CD14-positive monocyte (primary cell): ENCODE data around the gene NTM. TPM values are rescaled to one million over a fixed set of nuclear protein-coding genes. Genes with fewer than 3 reads are reported as not detected.

Source experiments
- DNase-seq, 3 donors: peaks; one replicate each; pipeline ENCODE4 v3.0.0-alpha.2; 2011 to 2022
- H2AFZ ChIP-seq: 2 replicates; pipeline ENCODE4 v1.6.0; 2012; ENCODE audit warnings: mild to moderate bottlenecking, low read depth, low read length, inconsistent platforms; ENCODE audit not compliant: insufficient read depth, poor library complexity, severe bottlenecking
- H3K27ac ChIP-seq, 2 donors: 1 replicate in 1 of 2; 2 replicates in 1 of 2; pipeline ENCODE4 v1.5.1; 2012 to 2013; ENCODE audit warnings: low read length in 2 of 2, control low read depth in 1 of 2, inconsistent platforms in 1 of 2, low read depth in 1 of 2, mild to moderate bottlenecking in 1 of 2
- H3K27me3 ChIP-seq, 2 donors: one replicate each; pipeline versions ENCODE4 v1.6.0 to v1.6.1; 2011 to 2013; ENCODE audit warnings: low read length in 2 of 2; ENCODE audit not compliant: control insufficient read depth in 2 of 2, insufficient read depth in 2 of 2
- H3K36me3 ChIP-seq, 2 donors: replicated peaks in 1 of 2; 1 replicate in 1 of 2; 2 replicates in 1 of 2; pipeline versions ENCODE4 v1.5.1 to v1.6.1; 2012 to 2013; ENCODE audit warnings: low read length in 2 of 2, control low read depth in 1 of 2, inconsistent platforms in 1 of 2, mild to moderate bottlenecking in 1 of 2; ENCODE audit not compliant: insufficient read depth in 2 of 2, control insufficient read depth in 1 of 2
- H3K4me1 ChIP-seq, 2 donors: 1 replicate in 1 of 2; 2 replicates in 1 of 2; pipeline versions ENCODE4 v1.5.1 to v1.6.1; 2012 to 2013; ENCODE audit warnings: low read length in 2 of 2, control low read depth in 1 of 2, inconsistent platforms in 1 of 2, mild to moderate bottlenecking in 1 of 2, moderate library complexity in 1 of 2; ENCODE audit not compliant: insufficient read depth in 2 of 2, control insufficient read depth in 1 of 2
- H3K4me2 ChIP-seq: replicated peaks from 2 replicates; pipeline ENCODE3; 2012; ENCODE audit warnings: low read length, moderate library complexity, mild to moderate bottlenecking; ENCODE audit not compliant: poor library complexity, severe bottlenecking; ENCODE audit errors: extremely low read depth
- H3K4me3 ChIP-seq, 3 experiments: fragments of 200-600 bp in 1 of 3; sonication (generic) in 1 of 3; replicated peaks in 1 of 3; 1 replicate in 2 of 3; 2 replicates in 1 of 3; pipeline ENCODE4 v1.5.1; 2011 to 2013; ENCODE audit warnings: low read length in 3 of 3, mild to moderate bottlenecking in 3 of 3, control low read depth in 2 of 3, low read depth in 2 of 3, inconsistent platforms in 1 of 3, moderate library complexity in 1 of 3
- H3K79me2 ChIP-seq: 2 replicates; pipeline ENCODE4 v1.6.0; 2012; ENCODE audit warnings: mild to moderate bottlenecking, control low read depth, inconsistent platforms, low read length, moderate library complexity; ENCODE audit not compliant: insufficient read depth
- H3K9ac ChIP-seq: 2 replicates; pipeline ENCODE4 v1.6.0; 2017; ENCODE audit warnings: low read length, mild to moderate bottlenecking; ENCODE audit not compliant: insufficient read depth, poor library complexity, severe bottlenecking
- H3K9me3 ChIP-seq, 2 donors: replicated peaks in 1 of 2; 1 replicate in 1 of 2; 2 replicates in 1 of 2; pipeline versions ENCODE4 v1.5.1 to v1.6.1; 2012 to 2013; ENCODE audit warnings: low read length in 2 of 2, control low read depth in 1 of 2; ENCODE audit not compliant: control insufficient read depth in 1 of 2, insufficient read depth in 1 of 2
- H4K20me1 ChIP-seq: 2 replicates; pipeline ENCODE4 v1.6.0; 2012; ENCODE audit warnings: mild to moderate bottlenecking, low read length, control low read depth, moderate library complexity; ENCODE audit not compliant: insufficient read depth
- H3K27ac Mint-ChIP-seq, 7 donors: one replicate each; pipeline ENCODE4 v1.8.0; 2020; ENCODE audit warnings: mild to moderate bottlenecking in 7 of 7, mixed read lengths in 7 of 7, moderate library complexity in 6 of 7, inconsistent platforms in 2 of 7
- H3K27me3 Mint-ChIP-seq, 3 donors: one replicate each; pipeline ENCODE4 v1.8.0; 2021 to 2022; ENCODE audit warnings: low read depth in 3 of 3, mild to moderate bottlenecking in 3 of 3, mixed read lengths in 3 of 3, moderate library complexity in 3 of 3, inconsistent platforms in 1 of 3
- H3K36me3 Mint-ChIP-seq, 2 donors: one replicate each; pipeline ENCODE4 v1.8.0; 2020; ENCODE audit warnings: mixed read lengths in 2 of 2, inconsistent platforms in 1 of 2, mild to moderate bottlenecking in 1 of 2
- H3K4me1 Mint-ChIP-seq: one replicate; pipeline ENCODE4 v1.8.0; 2020; ENCODE audit warnings: mild to moderate bottlenecking, mixed read lengths
- H3K4me3 Mint-ChIP-seq, 2 donors: one replicate each; pipeline ENCODE4 v1.8.0; 2020; ENCODE audit warnings: mild to moderate bottlenecking in 2 of 2, mixed read lengths in 2 of 2, moderate library complexity in 1 of 2
- H3K9me3 Mint-ChIP-seq, 7 donors: one replicate each; pipeline ENCODE4 v1.8.0; 2020 to 2022; ENCODE audit warnings: mixed read lengths in 7 of 7, mild to moderate bottlenecking in 6 of 7, moderate library complexity in 6 of 7, inconsistent platforms in 2 of 7
- CTCF ChIP-seq: fragments of 200-600 bp; IDR thresholded peaks from one replicate; pipeline ENCODE4 v1.8.0; 2022; ENCODE audit warnings: antibody characterized with exemption, mild to moderate bottlenecking
- WGBS: methylation state at CpG from one replicate; pipeline ENCODE4 v1.1.5; 2013; ENCODE audit warnings: missing lambda C conversion rate; ENCODE audit not compliant: insufficient coverage; 5-methylcytosine and 5-hydroxymethylcytosine counted together
- intact Hi-C, 2 donors: fragments of 100-400 bp; cut with micrococcal nuclease; formaldehyde crosslinking; loops; one replicate each; pipeline versions ENCODE4 v1.15.0 to v1.15.1; 2023
- polyA plus RNA-seq, 3 donors: library from polyadenylated mRNA; depleted of rRNA in 1 of 3; unstranded in 2 of 3; stranded (reverse) in 1 of 3; fragments of 300-500 nt in 2 of 3; fragments of >200 nt in 1 of 3; fragmentation: Illumina TruSeq in 2 of 3; gene quantifications; 1 replicate in 2 of 3; 2 replicates in 1 of 3; pipeline ENCODE4 v1.2.3, GENCODE V29; 2012 to 2021

Gene NTM
- polyA plus RNA-seq, 3 donors = not detected

- 53% methylated on average over 3 of the region's 4 CpGs for WGBS
- Histone ChIP-seq H2AFZ (no peak overlapping the region), H3K4me1 (peaks cover 9 to 12% of the 10 kb centered on the region in 2 donors), H3K9ac (no peak overlapping the region), H3K4me3 (no peak overlapping the region), H3K79me2 (no peaks in the 10 kb centered on the region), H3K27me3 (no peaks in the 10 kb centered on the region), H3K27ac (no peak overlapping the region), H4K20me1 (no peaks in the 10 kb centered on the region), H3K4me2 (no peak overlapping the region), H3K36me3 (no peaks in the 10 kb centered on the region), H3K9me3 (no peaks in the 10 kb centered on the region)
- Mint-ChIP-seq H3K4me1 (no peaks in the 10 kb centered on the region), H3K36me3 (no peaks in the 10 kb centered on the region), H3K9me3 (peaks cover 0 to 2% (median 0%) of the 10 kb centered on the region in 7 donors), H3K27me3 (peaks cover 0 to 32% (median 3%) of the 10 kb centered on the region in 3 donors), H3K4me3 (no peak overlapping the region), H3K27ac (no peak overlapping the region)
- intact Hi-C loops = loop anchor here (10.0 kb wide), 2 partner anchors 248 to 358 kb away; no protein-coding TSS in a partner anchor
- no peak for TF ChIP-seq CTCF
- no peak for DNase-seq
These were observed 752.3 kb downstream of the NTM start for GRCh38 chr11:132122735-132123134.

GRCh38 chr11:132123449-132123848 lies 753.0 kb downstream of the NTM start:
- Histone ChIP-seq H4K20me1 (no peaks in the 10 kb centered on the region), H3K4me2 (no peak overlapping the region), H3K27me3 (no peaks in the 10 kb centered on the region), H3K27ac (no peak overlapping the region), H3K9me3 (no peaks in the 10 kb centered on the region), H3K79me2 (no peaks in the 10 kb centered on the region), H3K4me1 (peaks cover 9 to 12% of the 10 kb centered on the region in 2 donors), H2AFZ (no peak overlapping the region), H3K9ac (no peak overlapping the region), H3K36me3 (no peaks in the 10 kb centered on the region), H3K4me3 (no peak overlapping the region)
- Mint-ChIP-seq H3K27me3 (peaks cover 0 to 35% (median 6%) of the 10 kb centered on the region in 3 donors), H3K4me3 (no peak overlapping the region), H3K4me1 (no peaks in the 10 kb centered on the region), H3K36me3 (no peaks in the 10 kb centered on the region), H3K27ac (no peak overlapping the region), H3K9me3 (peaks cover 0 to 2% (median 0%) of the 10 kb centered on the region in 7 donors)
- TF ChIP-seq CTCF = no peak
- no peak for DNase-seq
- WGBS = 84% methylated on average over 9 of the region's 10 CpGs
- intact Hi-C loops = loop anchor here (10.0 kb wide), 2 partner anchors 249 to 359 kb away; no protein-coding TSS in a partner anchor
